Esophagus squamous epithelium (tissue), 5 donors: ENCODE measurements around the gene LRBA. TPM values are rescaled to one million over a fixed set of nuclear protein-coding genes. Genes with fewer than 3 reads are reported as not detected.

ENCODE experiments used
- DNase-seq: peaks from one replicate; lab custom pipeline; 2025; lab: John Stamatoyannopoulos, UW
- H3K27ac ChIP-seq, 4 donors: fragments of 200-600 bp; sonication (generic); one replicate each; pipeline ENCODE4 v1.5.1; 2016 to 2019; ENCODE audit warnings: mild to moderate bottlenecking in 1 of 4
- H3K27me3 ChIP-seq, 4 donors: fragments of 200-600 bp; sonication (generic); 1 replicate in 3 of 4; 2 replicates in 1 of 4; pipeline versions ENCODE4 v1.5.1 to v1.6.0; 2017 to 2021; ENCODE audit warnings: antibody characterized with exemption in 1 of 4
- H3K36me3 ChIP-seq, 3 donors: fragments of 200-600 bp; sonication (generic); one replicate each; pipeline ENCODE4 v1.5.1; 2016 to 2019
- H3K4me1 ChIP-seq, 3 donors: fragments of 200-600 bp; sonication (generic); one replicate each; pipeline ENCODE4 v1.5.1; 2017 to 2019
- H3K4me3 ChIP-seq, 4 donors: fragments of 200-600 bp; sonication (generic); 1 replicate in 3 of 4; 2 replicates in 1 of 4; pipeline ENCODE4 v1.5.1; 2016 to 2019; ENCODE audit warnings: mild to moderate bottlenecking in 2 of 4, moderate library complexity in 1 of 4
- H3K9me3 ChIP-seq, 3 donors: fragments of 200-600 bp; sonication (generic); one replicate each; pipeline ENCODE4 v1.5.1; 2016 to 2019
- CTCF ChIP-seq, 6 experiments: fragments of 450-650 bp in 4 of 6; fragments of 200-600 bp in 2 of 6; sonication (generic) in 2 of 6; IDR thresholded peaks; one replicate each; pipeline ENCODE4 v1.5.1; 2016 to 2019; ENCODE audit warnings: antibody characterized with exemption in 6 of 6, mild to moderate bottlenecking in 4 of 6, moderate library complexity in 4 of 6
- POLR2A ChIP-seq, 4 donors: fragments of 450-650 bp; IDR thresholded peaks; one replicate each; pipeline ENCODE4 v1.6.1; 2017; ENCODE audit warnings: antibody characterized with exemption in 4 of 4, mild to moderate bottlenecking in 4 of 4, moderate library complexity in 3 of 4
- WGBS, 2 donors: methylation state at CpG; one replicate each; pipeline ENCODE4 v1.1.5; 2018; 5-methylcytosine and 5-hydroxymethylcytosine counted together
- intact Hi-C: fragments of 100-400 bp; cut with DNase I; formaldehyde crosslinking; loops from one replicate; pipeline ENCODE4 v1.15.0; 2022
- total RNA-seq, 4 donors: library from RNA; depleted of rRNA; stranded (reverse); fragments of >200 nt; gene quantifications; one replicate each; pipeline ENCODE4 v1.1.0, GENCODE V29; 2016
- donor health status: DM: yes; HTN: yes; CAD: no.

Gene LRBA
- total RNA-seq, 4 donors from 2014 or later, result 54.7 to 91.8 (median 66.2) TPM

- intact Hi-C loops, result no loop called here
- Histone ChIP-seq H3K9me3 (no peaks in the 10 kb centered on the region), H3K27ac (no peak overlapping the region), H3K4me3 (no peak overlapping the region), H3K27me3 (no peaks in the 10 kb centered on the region), H3K4me1 (no peaks in the 10 kb centered on the region), H3K36me3 (peaks cover 0 to 68% (median 0%) of the 10 kb centered on the region in 3 donors)
- no peak for DNase-seq
- WGBS, 2 donors, result 92 to 100% methylated on average over 1 of the region's 1 CpG
- TF ChIP-seq POLR2A (IDR thresholded peaks at IDR 0.05), result no peak
- TF ChIP-seq CTCF (IDR thresholded peaks at IDR 0.05), result no peak
These were observed 746.6 kb downstream of the LRBA start for GRCh38 chr4:150268444-150268843.

- Histone ChIP-seq H3K27ac (no peak overlapping the region), H3K36me3 (peaks cover 0 to 44% (median 0%) of the 10 kb centered on the region in 3 donors), H3K27me3 (no peaks in the 10 kb centered on the region), H3K4me1 (no peaks in the 10 kb centered on the region), H3K9me3 (no peaks in the 10 kb centered on the region), H3K4me3 (no peak overlapping the region)
- intact Hi-C loops, result no loop called here
- no peak for DNase-seq
- TF ChIP-seq POLR2A (IDR thresholded peaks at IDR 0.05) (no peak), CTCF (IDR thresholded peaks at IDR 0.05) (no peak)
- 71 to 80% methylated on average over 1 of the region's 1 CpG for WGBS, 2 donors
These were observed 749.3 kb downstream of the LRBA start for GRCh38 chr4:150265806-150266205.

GRCh38 chr4:150264595-150265161 is 750.4 kb downstream of the LRBA start:
- intact Hi-C loops, result no loop called here
- no peaks in the 10 kb centered on the region for H3K4me1 ChIP-seq
- 78 to 92% methylated on average over 6 of the region's 6 CpGs for WGBS, 2 donors
- peaks cover 0 to 33% (median 0%) of the 10 kb centered on the region in 3 donors for H3K36me3 ChIP-seq
- TF ChIP-seq POLR2A (IDR thresholded peaks at IDR 0.05) (no peak), CTCF (IDR thresholded peaks at IDR 0.05) (no peak)
- no peak overlapping the region for H3K27ac ChIP-seq
- no peak for DNase-seq
- no peak overlapping the region for H3K4me3 ChIP-seq
- no peaks in the 10 kb centered on the region for H3K9me3 ChIP-seq
- no peaks in the 10 kb centered on the region for H3K27me3 ChIP-seq

- Histone ChIP-seq H3K9me3 (no peaks in the 10 kb centered on the region), H3K27ac (no peak overlapping the region), H3K4me3 (no peak overlapping the region), H3K27me3 (no peaks in the 10 kb centered on the region), H3K36me3 (peaks cover 0 to 30% (median 0%) of the 10 kb centered on the region in 3 donors), H3K4me1 (peaks cover 0 to 3% (median 0%) of the 10 kb centered on the region in 3 donors)
- no peak for DNase-seq
- no peak for TF ChIP-seq CTCF (IDR thresholded peaks at IDR 0.05)
- no peak for TF ChIP-seq POLR2A (IDR thresholded peaks at IDR 0.05)
- 90 to 97% methylated on average over 4 to 6 of the region's 6 CpGs for WGBS, 2 donors
- intact Hi-C loops, result no loop called here
These were observed 752.5 kb downstream of the LRBA start for GRCh38 chr4:150262611-150263010.

GRCh38 chr4:150261571-150261970 is 753.5 kb downstream of the LRBA start:
- no peak for TF ChIP-seq POLR2A (IDR thresholded peaks at IDR 0.05)
- no peak for TF ChIP-seq CTCF (IDR thresholded peaks at IDR 0.05)

More at GRCh38 chr4:150261571-150261970, 753.5 kb downstream of the LRBA start:
- peaks cover 0 to 13% (median 3%) of the 10 kb centered on the region in 3 donors for H3K4me1 ChIP-seq
- H3K9me3 ChIP-seq, result no peaks in the 10 kb centered on the region
- H3K27ac ChIP-seq, result no peak overlapping the region
- WGBS, 2 donors, result 71 to 77% methylated on average over 2 of the region's 2 CpGs
- no peak overlapping the region for H3K4me3 ChIP-seq
- intact Hi-C loops, result no loop called here
- peaks cover 0 to 26% (median 0%) of the 10 kb centered on the region in 3 donors for H3K36me3 ChIP-seq
- no peak for DNase-seq
- H3K27me3 ChIP-seq, result no peaks in the 10 kb centered on the region
